ENCODE measurements around the gene INSM1.

DNA sequence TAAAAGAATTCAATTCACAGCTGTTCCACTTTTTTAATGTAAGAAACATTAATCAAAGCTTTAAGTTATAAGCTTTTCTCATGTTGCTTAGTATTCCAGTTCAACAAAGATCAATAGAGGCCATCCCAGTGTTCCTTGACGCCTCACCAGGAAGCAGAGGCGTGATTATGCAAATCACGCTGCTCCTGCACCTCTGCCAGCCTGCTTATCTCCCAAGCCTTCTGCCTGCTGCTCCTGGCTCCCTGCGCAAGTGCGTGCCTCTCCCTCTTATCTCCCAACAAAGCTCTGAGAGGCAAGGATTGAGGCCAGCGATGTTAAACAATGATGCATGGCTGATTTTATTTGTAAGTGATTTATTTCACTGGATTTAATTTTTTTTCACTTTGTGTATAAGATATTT, 42.8 kb downstream of the INSM1 start:
- TF ChIP-seq POLR2AphosphoS5 (IDR thresholded peaks at IDR 0.05; ENCODE audit: low read depth, low read length) = no peak
- TF ChIP-seq POLR2A (IDR thresholded peaks at IDR 0.05; ENCODE audit: low read depth, low read length) = no peak
- TF ChIP-seq POU2F2 (IDR thresholded peaks at IDR 0.05; ENCODE audit: low read depth, low read length) = no peak
- no peak for TF ChIP-seq TAF1 (IDR thresholded peaks at IDR 0.05; ENCODE audit: low read depth, low read length)
- TF ChIP-seq PAX5 (IDR thresholded peaks at IDR 0.05; ENCODE audit: insufficient read depth, low read length, severe bottlenecking) = no peak

Data from GM12891 (cell line).